Measurements from ENCODE around the gene PHACTR4. TPM values are rescaled to one million over a fixed set of nuclear protein-coding genes. Genes with fewer than 3 reads are reported as not detected.

The PHACTR4 gene
- total and polyA plus RNA-seq, 9 of the 15 experiments (the other 6 are each of a cell fraction or from before 2014, with no cell fraction given) = 6.4 to 43.6 (median 14.2) TPM

- TF ChIP-seq ZNF592 (IDR thresholded peaks at IDR 0.05) (peak; percentile 93), C11orf30 (IDR thresholded peaks at IDR 0.05; ENCODE audit: low read depth) (peak; percentile 94)
These were observed 25.6 kb downstream of the PHACTR4 start (continued) for GRCh38 chr1:28395181-28395580.

- no TSS peak for BruUV-seq (replicated peaks)
- Histone ChIP-seq H3K4me1 (replicated peaks in 1 of 2; ENCODE audit: control insufficient read depth in 2 of 2, insufficient read depth in 2 of 2, low read length in 2 of 2) (peaks cover 0 to 12% of the 10 kb centered on the region in 2 experiments; a peak in 3 of 5 replicates), H3K79me2 (ENCODE audit: control insufficient read depth, insufficient read depth, low read length) (peaks cover 55% of the 10 kb centered on the region), H2AFZ (ENCODE audit: low read depth, low read length) (no peak overlapping the region), H3K9me1 (ENCODE audit: control insufficient read depth, insufficient read depth, low read length) (no peaks in the 10 kb centered on the region), H3K4me2 (ENCODE audit: insufficient read depth, low read length) (no peak overlapping the region), H3K36me3 (ENCODE audit: control insufficient read depth, insufficient read depth, low read length) (peaks cover 10% of the 10 kb centered on the region; the same call in 1 of the 3 replicates), H3K27me3 (ENCODE audit: control insufficient read depth in 2 of 2, insufficient read depth in 2 of 2, low read length in 2 of 2) (no peaks in the 10 kb centered on the region), H3K27ac (ENCODE audit: extremely low read depth, low read depth, low read length) (no peak overlapping the region), H3K9ac (ENCODE audit: insufficient read depth in 1 of 2, low read depth in 2 of 2, low read length in 2 of 2) (no peak overlapping the region), H3K4me3 (no peak overlapping the region), H4K20me1 (replicated peaks; ENCODE audit: control insufficient read depth, insufficient read depth, low read length) (no peaks in the 10 kb centered on the region), H3K9me3 (replicated peaks; ENCODE audit: control insufficient read depth, insufficient read depth, low read depth, low read length) (no peaks in the 10 kb centered on the region)
- FAIRE-seq (no peak), DNase-seq (ENCODE audit: extremely low read depth in 1 of 4, low spot score in 3 of 4) (no peak), ATAC-seq (peak; percentile 74)
- intact Hi-C loops (cut with micrococcal nuclease) = no loop called here
- in situ Hi-C loops (cut with MboI) = no loop called here
- WGBS (ENCODE audit: insufficient coverage, low coverage, missing lambda C conversion rate) = 100% methylated on average over 1 of the region's 1 CpG
- ChIA-PET POLR2A (interaction anchor here (1.1 to 1.8 kb wide), 6 partner anchors 13 to 179 kb away, joined by 4 to 8 read pairs (median 4); partner anchors contain the start of gene RCC1), CTCF (ENCODE audit: low intra/inter-chr PET ratio) (no interaction called here)
- TF ChIP-seq GMEB1 (CRISPR knock-in tag; IDR thresholded peaks at IDR 0.05) (no peak), ZNF583 (CRISPR knock-in tag; IDR thresholded peaks at IDR 0.05) (no peak), ZNF12 (CRISPR knock-in tag; IDR thresholded peaks at IDR 0.05) (no peak), MLLT1 (IDR thresholded peaks at IDR 0.05) (peak in 1 of 2 experiments; percentile 98; a peak in 2 of 4 replicates), E2F6 (IDR thresholded peaks at IDR 0.05; ENCODE audit: borderline replicate concordance in 1 of 2, extremely low read depth in 1 of 2, insufficient read depth in 1 of 2, insufficient read length in 1 of 2, low read depth in 1 of 2, low read length in 1 of 2, poor library complexity in 1 of 2, severe bottlenecking in 1 of 2) (no peak), STAG1 (CRISPR knock-in tag; IDR thresholded peaks at IDR 0.05; ENCODE audit: borderline replicate concordance) (no peak)
These were observed 32.2 kb downstream of the PHACTR4 start for GRCh38 chr1:28401760-28402159.

All from K562 (cell line).